ENCODE results near the gene GRM7. TPM values are rescaled to one million over a fixed set of nuclear protein-coding genes. Genes with fewer than 3 reads are reported as not detected.

GRM7 gene
- total RNA-seq, 1 donor from 2014 or later: not detected

DNA sequence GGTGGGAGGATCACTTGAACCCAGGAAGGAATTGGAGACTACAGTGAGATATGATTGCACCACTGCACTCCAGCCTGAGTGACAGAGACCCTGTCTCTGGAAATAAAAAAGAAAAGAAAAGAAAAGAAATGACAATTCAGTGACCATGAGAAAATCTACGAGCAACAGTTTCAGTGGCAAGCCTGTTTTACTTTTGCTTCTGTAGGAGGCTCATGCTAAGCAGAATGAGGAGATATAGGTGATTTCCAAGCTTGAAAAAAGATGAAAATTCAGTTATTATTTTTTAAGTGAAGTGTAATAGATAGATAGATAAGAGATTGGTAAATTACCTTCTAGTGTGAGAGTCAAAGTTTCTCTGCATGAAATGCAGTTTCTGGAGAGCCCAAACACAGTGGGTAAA is 651.1 kb downstream of the GRM7 start:
- no peak for DNase-seq

- no peak for DNase-seq
These were observed 657.1 kb downstream of the GRM7 start for GRCh38 chr3:7518026-7518425.

GRCh38 chr3:7518456-7518855 is 657.5 kb downstream of the GRM7 start:
- peak; percentile 80 for DNase-seq

DNA sequence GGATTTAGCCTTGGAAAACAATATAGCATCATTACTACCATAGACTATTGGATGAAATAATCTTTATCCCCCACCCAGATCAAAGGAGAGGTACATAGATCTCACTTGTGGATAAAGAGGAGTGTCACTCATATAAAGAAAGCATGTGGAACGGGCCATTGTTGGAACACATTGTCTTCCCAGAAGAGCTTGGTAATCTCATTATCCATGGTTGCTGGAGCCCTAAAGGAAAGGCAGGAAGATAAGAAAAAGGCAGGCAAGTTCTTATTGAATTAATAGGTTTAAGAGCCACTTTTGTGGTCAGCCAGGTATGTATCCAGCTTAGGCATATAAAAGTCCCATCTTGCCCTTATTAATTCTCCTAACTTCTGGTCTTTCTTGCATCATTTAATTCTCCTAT is 659.1 kb downstream of the GRM7 start:
- no peak for DNase-seq

DNA sequence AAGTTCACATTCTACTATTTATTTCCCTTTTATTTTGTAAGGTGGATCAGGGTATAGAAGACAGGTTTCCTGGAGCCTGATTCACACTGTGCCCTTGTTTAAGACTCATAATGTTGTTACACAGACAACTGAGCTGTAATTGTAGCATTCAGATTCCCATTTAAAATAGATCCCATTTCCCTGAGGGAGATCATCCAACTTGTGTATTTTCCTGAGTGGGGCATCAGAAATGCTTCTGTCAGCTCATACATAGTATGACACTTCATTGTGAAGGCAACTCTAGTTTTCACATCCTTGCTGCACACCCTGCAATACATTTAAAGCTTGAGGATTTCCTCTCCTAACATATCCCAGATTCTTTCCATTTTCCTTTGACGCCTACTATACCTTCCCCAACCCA is 659.7 kb downstream of the GRM7 start:
- DNase-seq: no peak

GRCh38 chr3:7536510-7536909 is 675.6 kb downstream of the GRM7 start:
- peak; percentile 28 for DNase-seq

DNA sequence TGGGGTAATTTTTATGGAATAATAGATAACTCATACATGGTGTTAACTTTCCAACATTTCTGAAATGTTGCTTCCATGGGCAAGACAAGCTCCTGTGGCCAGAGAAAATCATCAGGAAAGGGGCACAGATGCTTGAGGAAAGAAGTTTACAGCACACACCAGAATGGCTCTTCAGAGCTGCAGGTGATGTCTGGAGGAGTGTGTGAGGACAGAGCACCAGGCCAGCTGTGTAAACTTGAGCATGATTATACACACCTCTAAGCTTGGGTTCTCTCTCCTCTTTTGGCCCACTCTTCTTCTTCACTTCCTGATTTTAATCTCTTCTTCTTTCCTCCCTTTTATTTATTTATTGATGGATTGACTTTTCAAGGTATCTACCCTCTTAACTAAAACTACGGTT is 676.0 kb downstream of the GRM7 start:
- DNase-seq: no peak

GRCh38 chr3:7543294-7543880 is 682.5 kb downstream of the GRM7 start:
- peak; percentile 57 for DNase-seq

GRCh38 chr3:7545334-7545733 is 684.4 kb downstream of the GRM7 start:
- peak; percentile 42 for DNase-seq

- peak; percentile 83 for DNase-seq
These were observed 685.3 kb downstream of the GRM7 start for GRCh38 chr3:7546253-7546652.

DNA sequence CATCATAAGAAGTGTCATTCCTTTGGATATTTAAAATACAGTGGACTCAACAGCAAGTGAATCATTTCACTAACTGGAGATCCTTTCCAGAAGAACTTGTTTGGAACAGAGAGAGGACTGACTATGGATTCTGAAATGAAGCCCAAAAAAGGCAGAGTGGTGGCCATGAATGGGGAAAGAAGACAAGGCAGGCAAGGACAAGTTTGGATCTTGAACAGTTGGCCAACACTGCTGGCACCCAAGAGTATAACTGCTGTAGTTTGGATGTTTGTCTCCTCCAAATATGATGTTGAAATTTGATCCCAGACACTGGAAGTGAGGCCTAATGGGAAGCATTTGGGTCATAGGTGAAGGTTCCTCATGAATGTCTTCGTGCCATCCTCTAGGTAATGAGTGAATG is 686.9 kb downstream of the GRM7 start:
- no peak for DNase-seq

DNA sequence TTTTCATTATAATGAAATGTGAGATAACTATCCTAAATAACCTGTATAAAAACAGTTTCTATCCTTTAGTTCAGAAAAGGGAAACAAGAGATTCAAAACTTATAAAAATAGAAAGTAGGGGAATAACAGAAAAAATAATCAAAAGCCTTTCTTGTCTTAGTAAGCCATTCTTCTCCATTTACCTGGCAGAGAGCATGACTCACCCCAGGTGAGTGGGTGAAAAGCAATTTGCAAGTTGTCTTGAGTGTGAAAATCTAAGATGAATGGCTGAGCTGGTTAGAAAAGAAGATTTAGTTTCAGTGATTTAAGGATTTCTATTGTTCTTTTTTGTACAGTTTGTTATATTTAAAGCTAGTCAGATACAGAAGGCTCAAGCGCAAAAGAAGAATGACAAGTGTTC is 702.0 kb downstream of the GRM7 start:
- no peak for DNase-seq

- no peak for DNase-seq
These were observed 704.7 kb downstream of the GRM7 start for GRCh38 chr3:7565574-7565973.

DNA sequence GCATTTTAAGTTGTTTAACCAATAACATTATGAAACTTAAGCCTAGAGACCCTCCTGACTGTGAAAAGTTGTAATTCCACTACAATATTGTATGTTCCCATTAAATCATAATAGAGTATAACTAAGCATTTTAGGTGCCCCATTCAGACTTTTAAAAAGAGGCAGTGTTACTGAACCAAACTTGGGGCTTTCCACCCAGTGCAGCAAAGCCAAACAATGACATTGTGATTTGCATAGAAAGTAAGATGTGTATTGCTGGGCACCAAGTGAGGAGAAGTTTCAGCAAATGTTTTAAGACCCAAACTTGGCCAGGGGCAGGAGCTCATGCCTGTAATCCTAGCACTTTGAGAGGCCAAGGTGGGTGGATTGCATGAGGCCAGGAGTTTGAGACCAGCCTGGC is 706.2 kb downstream of the GRM7 start:
- DNase-seq: no peak

GRCh38 chr3:7568526-7569184 is 707.7 kb downstream of the GRM7 start:
- no peak for DNase-seq

- no peak for DNase-seq
These were observed 712.4 kb downstream of the GRM7 start for GRCh38 chr3:7573330-7573729.

- DNase-seq: no peak
These were observed 713.5 kb downstream of the GRM7 start for GRCh38 chr3:7574435-7574834.

DNA sequence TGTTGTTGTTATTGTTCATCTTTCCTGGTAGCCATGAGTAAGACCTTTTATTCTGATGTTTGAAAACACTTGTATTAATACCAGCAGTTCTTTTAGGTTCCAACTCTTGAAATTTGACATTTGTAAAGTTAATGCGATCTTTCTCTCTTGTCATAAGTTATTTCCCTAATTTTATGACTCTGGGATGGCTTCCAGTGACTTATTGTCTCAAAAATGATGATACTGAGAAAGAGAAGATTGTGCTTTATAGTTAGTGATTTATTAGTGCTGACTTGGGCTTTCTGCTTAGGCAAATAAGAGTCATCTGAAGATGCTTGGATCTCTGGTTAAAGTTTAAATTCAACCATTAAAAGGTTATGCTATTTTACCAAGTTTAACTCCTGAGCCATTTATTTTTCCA is 715.2 kb downstream of the GRM7 start:
- DNase-seq: no peak

GRCh38 chr3:7576506-7576905 is 715.6 kb downstream of the GRM7 start:
- DNase-seq: no peak

- no peak for DNase-seq
These were observed 716.6 kb downstream of the GRM7 start for GRCh38 chr3:7577513-7577912.

DNA sequence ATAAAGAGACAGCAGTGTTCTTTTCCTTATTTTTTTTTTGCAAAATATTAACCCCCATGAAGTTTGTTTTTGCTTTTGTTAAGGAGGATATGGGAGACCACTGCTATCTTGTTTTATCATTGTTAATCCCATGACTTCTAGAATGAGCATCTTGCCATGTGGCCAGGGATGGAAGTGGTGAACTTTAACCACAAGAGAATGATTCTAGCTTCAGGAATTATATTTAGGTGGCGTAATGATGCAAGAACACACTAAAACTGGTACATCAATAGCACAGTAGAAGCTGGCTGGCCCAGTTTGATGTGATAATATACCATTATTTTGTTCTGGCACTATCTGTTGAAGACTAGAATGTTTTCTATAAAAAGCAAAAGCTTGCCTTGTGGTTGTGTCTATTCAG is 720.9 kb downstream of the GRM7 start:
- DNase-seq: no peak

GRCh38 chr3:7585052-7585451 is 724.1 kb downstream of the GRM7 start:
- no peak for DNase-seq

- DNase-seq: no peak
These were observed 727.3 kb downstream of the GRM7 start for GRCh38 chr3:7588236-7588635.

DNA sequence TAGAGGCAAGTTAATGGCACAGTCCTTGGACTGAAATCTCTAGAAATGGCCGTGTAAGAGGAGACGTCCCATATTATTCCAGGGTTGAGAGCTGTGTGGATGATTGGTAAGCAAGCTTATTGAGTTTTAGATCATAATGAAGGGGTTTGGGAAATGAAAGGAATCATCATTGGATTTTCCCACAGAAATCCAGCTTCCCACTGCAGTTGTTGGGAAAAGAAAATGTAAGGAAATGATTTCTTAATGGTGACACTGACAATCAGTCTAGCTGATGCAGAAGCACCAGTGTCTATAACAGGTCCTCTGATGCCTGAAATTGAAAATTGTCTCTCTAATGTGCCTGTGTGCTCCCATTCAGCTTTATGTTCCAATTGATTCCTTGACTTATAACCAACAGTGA is 728.6 kb downstream of the GRM7 start:
- DNase-seq: no peak

GRCh38 chr3:7602297-7602696 is 741.4 kb downstream of the GRM7 start:
- no peak for DNase-seq

Data from dermis blood vessel endothelial cell (primary cell).